Peyer's patch (tissue), 4 donors: Measurements from ENCODE around the gene SLC25A28.
"Not testable (repeated sequence)": the region's sequence is repeated elsewhere in the genome, so short reads cannot be mapped to it uniquely, and the experiment has no call there.

Experiments
- CTCF ChIP-seq, 6 experiments: fragments of 450-650 bp in 4 of 6; fragments of 200-600 bp in 2 of 6; sonication (generic) in 1 of 6; IDR thresholded peaks; one replicate each; pipeline ENCODE4 v1.5.1; 2017 to 2019; ENCODE audit warnings: antibody characterized with exemption in 6 of 6, mild to moderate bottlenecking in 3 of 6, moderate library complexity in 1 of 6
- POLR2A ChIP-seq, 2 donors: fragments of 450-650 bp; IDR thresholded peaks; one replicate each; pipeline ENCODE4 v1.5.1; 2017; ENCODE audit warnings: antibody characterized with exemption in 2 of 2, mild to moderate bottlenecking in 2 of 2, moderate library complexity in 2 of 2

GRCh38 chr10:99625124-99625523 lies 4.9 kb upstream of the SLC25A28 start:
- TF ChIP-seq CTCF, POLR2A (IDR thresholded peaks at IDR 0.05): not testable (repeated sequence)
